Liver (tissue), 3 donors: ENCODE data around the gene SORBS2.

Source experiments
- ATF3 ChIP-seq: IDR thresholded peaks from 2 replicates; pipeline ENCODE4 v1.6.1; 2016; ENCODE audit warnings: antibody characterized with exemption
- CTCF ChIP-seq: fragments of 150-350 bp; IDR thresholded peaks from 2 replicates; pipeline ENCODE4 v1.5.1; 2017; ENCODE audit warnings: improper control_type of control experiment, low read depth, low read length; ENCODE audit not compliant: missing input control
- EGR1 ChIP-seq, 2 donors: IDR thresholded peaks; 2 replicates each; pipeline ENCODE4 v1.6.1; 2016 to 2018; ENCODE audit warnings: antibody characterized with exemption in 2 of 2, low read depth in 2 of 2
- FOXA1 ChIP-seq: IDR thresholded peaks from 2 replicates; pipeline ENCODE4 v1.6.1; 2016; ENCODE audit warnings: antibody characterized with exemption
- GABPA ChIP-seq, 2 donors: IDR thresholded peaks in 1 of 2; conservative IDR thresholded peaks in 1 of 2; 2 replicates each; pipeline ENCODE4 v1.6.1; 2016; ENCODE audit warnings: antibody characterized with exemption in 2 of 2, mild to moderate bottlenecking in 1 of 2, moderate library complexity in 1 of 2
- NR2F2 ChIP-seq: IDR thresholded peaks from 2 replicates; pipeline ENCODE4 v1.6.1; 2016; ENCODE audit warnings: antibody characterized with exemption
- RAD21 ChIP-seq, 2 donors: IDR thresholded peaks; 2 replicates each; pipeline ENCODE4 v1.6.1; 2016; ENCODE audit warnings: antibody characterized with exemption in 2 of 2, mild to moderate bottlenecking in 2 of 2
- RXRA ChIP-seq, 2 donors: IDR thresholded peaks; 2 replicates each; pipeline ENCODE4 v1.6.1; 2017 to 2018; ENCODE audit warnings: antibody characterized with exemption in 2 of 2, mild to moderate bottlenecking in 1 of 2
- SP1 ChIP-seq: IDR thresholded peaks from 2 replicates; pipeline ENCODE4 v1.6.1; 2018; ENCODE audit warnings: antibody characterized with exemption, mild to moderate bottlenecking
- TAF1 ChIP-seq: conservative IDR thresholded peaks from 2 replicates; pipeline ENCODE4 v1.6.1; 2016; ENCODE audit warnings: antibody characterized with exemption, mild to moderate bottlenecking
- YY1 ChIP-seq: IDR thresholded peaks from 2 replicates; pipeline ENCODE4 v1.6.1; 2016; ENCODE audit warnings: antibody characterized with exemption, mild to moderate bottlenecking
- TF ChIP-seq, protein P1 (sequence below): IDR thresholded peaks from 2 replicates; pipeline ENCODE4 v1.6.1; 2016; ENCODE audit warnings: antibody characterized with exemption, mild to moderate bottlenecking
- TF ChIP-seq, protein P2 (sequence below): IDR thresholded peaks from 2 replicates; pipeline ENCODE4 v1.6.1; 2016; ENCODE audit warnings: antibody characterized with exemption
- donor health status: healthy.
- donor health status: healthy.

GRCh38 chr4:185625503-185625902 is 186.5 kb downstream of the SORBS2 start:
- TF ChIP-seq CTCF: no peak
- TF ChIP-seq TAF1: no peak
- TF ChIP-seq, protein P1, sequence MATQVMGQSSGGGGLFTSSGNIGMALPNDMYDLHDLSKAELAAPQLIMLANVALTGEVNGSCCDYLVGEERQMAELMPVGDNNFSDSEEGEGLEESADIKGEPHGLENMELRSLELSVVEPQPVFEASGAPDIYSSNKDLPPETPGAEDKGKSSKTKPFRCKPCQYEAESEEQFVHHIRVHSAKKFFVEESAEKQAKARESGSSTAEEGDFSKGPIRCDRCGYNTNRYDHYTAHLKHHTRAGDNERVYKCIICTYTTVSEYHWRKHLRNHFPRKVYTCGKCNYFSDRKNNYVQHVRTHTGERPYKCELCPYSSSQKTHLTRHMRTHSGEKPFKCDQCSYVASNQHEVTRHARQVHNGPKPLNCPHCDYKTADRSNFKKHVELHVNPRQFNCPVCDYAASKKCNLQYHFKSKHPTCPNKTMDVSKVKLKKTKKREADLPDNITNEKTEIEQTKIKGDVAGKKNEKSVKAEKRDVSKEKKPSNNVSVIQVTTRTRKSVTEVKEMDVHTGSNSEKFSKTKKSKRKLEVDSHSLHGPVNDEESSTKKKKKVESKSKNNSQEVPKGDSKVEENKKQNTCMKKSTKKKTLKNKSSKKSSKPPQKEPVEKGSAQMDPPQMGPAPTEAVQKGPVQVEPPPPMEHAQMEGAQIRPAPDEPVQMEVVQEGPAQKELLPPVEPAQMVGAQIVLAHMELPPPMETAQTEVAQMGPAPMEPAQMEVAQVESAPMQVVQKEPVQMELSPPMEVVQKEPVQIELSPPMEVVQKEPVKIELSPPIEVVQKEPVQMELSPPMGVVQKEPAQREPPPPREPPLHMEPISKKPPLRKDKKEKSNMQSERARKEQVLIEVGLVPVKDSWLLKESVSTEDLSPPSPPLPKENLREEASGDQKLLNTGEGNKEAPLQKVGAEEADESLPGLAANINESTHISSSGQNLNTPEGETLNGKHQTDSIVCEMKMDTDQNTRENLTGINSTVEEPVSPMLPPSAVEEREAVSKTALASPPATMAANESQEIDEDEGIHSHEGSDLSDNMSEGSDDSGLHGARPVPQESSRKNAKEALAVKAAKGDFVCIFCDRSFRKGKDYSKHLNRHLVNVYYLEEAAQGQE: no peak
- TF ChIP-seq SP1: no peak
- TF ChIP-seq, protein P2, sequence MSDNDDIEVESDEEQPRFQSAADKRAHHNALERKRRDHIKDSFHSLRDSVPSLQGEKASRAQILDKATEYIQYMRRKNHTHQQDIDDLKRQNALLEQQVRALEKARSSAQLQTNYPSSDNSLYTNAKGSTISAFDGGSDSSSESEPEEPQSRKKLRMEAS: no peak
- TF ChIP-seq GABPA (IDR thresholded peaks at IDR 0.05 in 1 of 2, conservative IDR thresholded peaks at IDR 0.05 in 1 of 2): no peak
- no peak for TF ChIP-seq RAD21 (IDR thresholded peaks at IDR 0.05)
- no peak for TF ChIP-seq YY1
- no peak for TF ChIP-seq NR2F2
- TF ChIP-seq EGR1 (IDR thresholded peaks at IDR 0.05; ENCODE audit: low read depth in 2 of 2): no peak
- TF ChIP-seq FOXA1: no peak
- peak; percentile 44 to 66 for TF ChIP-seq RXRA (IDR thresholded peaks at IDR 0.05)
- TF ChIP-seq ATF3: no peak
